ENCODE results near the gene OR3A2. TPM values are rescaled to one million over a fixed set of nuclear protein-coding genes. Genes with fewer than 3 reads are reported as not detected.
"Not testable (repeated sequence)": the region's sequence is repeated elsewhere in the genome, so short reads cannot be mapped to it uniquely, and the experiment has no call there.

The OR3A2 gene
- total and polyA plus RNA-seq, 9 of the 15 experiments (the other 6 are each of a cell fraction or from before 2014, with no cell fraction given) = not detected

- peak; percentile 66; the same call in 2 of the 3 replicates for ATAC-seq
- 0% methylated on average over 5 of the region's 7 CpGs for WGBS (ENCODE audit: insufficient coverage, low coverage, missing lambda C conversion rate)
Measured at GRCh38 chr17:3397801-3398200, 11.7 kb upstream of the OR3A2 start.

More at GRCh38 chr17:3397801-3398200, 11.7 kb upstream of the OR3A2 start:
- in situ Hi-C loops (cut with MboI); H3K9ac ChIP-seq (ENCODE audit: insufficient read depth in 1 of 2, low read depth in 2 of 2, low read length in 2 of 2); H3K9me1 ChIP-seq (ENCODE audit: control insufficient read depth, insufficient read depth, low read length); H3K27me3 ChIP-seq (ENCODE audit: control insufficient read depth in 2 of 2, insufficient read depth in 2 of 2, low read length in 2 of 2); H4K20me1 ChIP-seq (replicated peaks; ENCODE audit: control insufficient read depth, insufficient read depth, low read length); CTCF ChIA-PET (ENCODE audit: low intra/inter-chr PET ratio); intact Hi-C loops (cut with micrococcal nuclease); H3K4me2 ChIP-seq (ENCODE audit: insufficient read depth, low read length); H2AFZ ChIP-seq (ENCODE audit: low read depth, low read length); H3K27ac ChIP-seq (ENCODE audit: extremely low read depth, low read depth, low read length); H3K4me3 ChIP-seq; FAIRE-seq; H3K9me3 ChIP-seq (replicated peaks; ENCODE audit: control insufficient read depth, insufficient read depth, low read depth, low read length); H3K4me1 ChIP-seq (replicated peaks in 1 of 2; ENCODE audit: control insufficient read depth in 2 of 2, insufficient read depth in 2 of 2, low read length in 2 of 2); H3K36me3 ChIP-seq (ENCODE audit: control insufficient read depth, insufficient read depth, low read length); BruUV-seq (replicated peaks); H3K79me2 ChIP-seq (ENCODE audit: control insufficient read depth, insufficient read depth, low read length): not testable (repeated sequence)
- POLR2A ChIA-PET = interaction anchor here (0.6 kb wide), 1 partner anchor 385 kb away, joined by 3 read pairs; no protein-coding TSS in a partner anchor
- peak in 1 of 4 experiments; percentile 6 for DNase-seq (ENCODE audit: extremely low read depth in 1 of 4, low spot score in 3 of 4)
- TF ChIP-seq MIER1 (IDR thresholded peaks at IDR 0.05; ENCODE audit: low read depth) = peak; percentile 80
- peak; percentile 94 for TF ChIP-seq EHMT2 (IDR thresholded peaks at IDR 0.05)
- TF ChIP-seq, protein P1, sequence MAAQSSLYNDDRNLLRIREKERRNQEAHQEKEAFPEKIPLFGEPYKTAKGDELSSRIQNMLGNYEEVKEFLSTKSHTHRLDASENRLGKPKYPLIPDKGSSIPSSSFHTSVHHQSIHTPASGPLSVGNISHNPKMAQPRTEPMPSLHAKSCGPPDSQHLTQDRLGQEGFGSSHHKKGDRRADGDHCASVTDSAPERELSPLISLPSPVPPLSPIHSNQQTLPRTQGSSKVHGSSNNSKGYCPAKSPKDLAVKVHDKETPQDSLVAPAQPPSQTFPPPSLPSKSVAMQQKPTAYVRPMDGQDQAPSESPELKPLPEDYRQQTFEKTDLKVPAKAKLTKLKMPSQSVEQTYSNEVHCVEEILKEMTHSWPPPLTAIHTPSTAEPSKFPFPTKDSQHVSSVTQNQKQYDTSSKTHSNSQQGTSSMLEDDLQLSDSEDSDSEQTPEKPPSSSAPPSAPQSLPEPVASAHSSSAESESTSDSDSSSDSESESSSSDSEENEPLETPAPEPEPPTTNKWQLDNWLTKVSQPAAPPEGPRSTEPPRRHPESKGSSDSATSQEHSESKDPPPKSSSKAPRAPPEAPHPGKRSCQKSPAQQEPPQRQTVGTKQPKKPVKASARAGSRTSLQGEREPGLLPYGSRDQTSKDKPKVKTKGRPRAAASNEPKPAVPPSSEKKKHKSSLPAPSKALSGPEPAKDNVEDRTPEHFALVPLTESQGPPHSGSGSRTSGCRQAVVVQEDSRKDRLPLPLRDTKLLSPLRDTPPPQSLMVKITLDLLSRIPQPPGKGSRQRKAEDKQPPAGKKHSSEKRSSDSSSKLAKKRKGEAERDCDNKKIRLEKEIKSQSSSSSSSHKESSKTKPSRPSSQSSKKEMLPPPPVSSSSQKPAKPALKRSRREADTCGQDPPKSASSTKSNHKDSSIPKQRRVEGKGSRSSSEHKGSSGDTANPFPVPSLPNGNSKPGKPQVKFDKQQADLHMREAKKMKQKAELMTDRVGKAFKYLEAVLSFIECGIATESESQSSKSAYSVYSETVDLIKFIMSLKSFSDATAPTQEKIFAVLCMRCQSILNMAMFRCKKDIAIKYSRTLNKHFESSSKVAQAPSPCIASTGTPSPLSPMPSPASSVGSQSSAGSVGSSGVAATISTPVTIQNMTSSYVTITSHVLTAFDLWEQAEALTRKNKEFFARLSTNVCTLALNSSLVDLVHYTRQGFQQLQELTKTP (IDR thresholded peaks at IDR 0.05; ENCODE audit: low read depth in 1 of 2, partially characterized antibody in 2 of 2) = peak in 1 of 2 experiments; percentile 29
- peak; percentile 97 for TF ChIP-seq REST (IDR thresholded peaks at IDR 0.05; ENCODE audit: borderline replicate concordance)
- TF ChIP-seq REST (CRISPR knock-in tag; IDR thresholded peaks at IDR 0.05; ENCODE audit: low read depth) = peak; percentile 81; the same call in 1 of the 2 replicates
